ENCODE measurements around the gene ADAM17.
"Not testable (repeated sequence)": the region's sequence is repeated elsewhere in the genome, so short reads cannot be mapped to it uniquely, and the experiment has no call there.

Gene ADAM17

DNA sequence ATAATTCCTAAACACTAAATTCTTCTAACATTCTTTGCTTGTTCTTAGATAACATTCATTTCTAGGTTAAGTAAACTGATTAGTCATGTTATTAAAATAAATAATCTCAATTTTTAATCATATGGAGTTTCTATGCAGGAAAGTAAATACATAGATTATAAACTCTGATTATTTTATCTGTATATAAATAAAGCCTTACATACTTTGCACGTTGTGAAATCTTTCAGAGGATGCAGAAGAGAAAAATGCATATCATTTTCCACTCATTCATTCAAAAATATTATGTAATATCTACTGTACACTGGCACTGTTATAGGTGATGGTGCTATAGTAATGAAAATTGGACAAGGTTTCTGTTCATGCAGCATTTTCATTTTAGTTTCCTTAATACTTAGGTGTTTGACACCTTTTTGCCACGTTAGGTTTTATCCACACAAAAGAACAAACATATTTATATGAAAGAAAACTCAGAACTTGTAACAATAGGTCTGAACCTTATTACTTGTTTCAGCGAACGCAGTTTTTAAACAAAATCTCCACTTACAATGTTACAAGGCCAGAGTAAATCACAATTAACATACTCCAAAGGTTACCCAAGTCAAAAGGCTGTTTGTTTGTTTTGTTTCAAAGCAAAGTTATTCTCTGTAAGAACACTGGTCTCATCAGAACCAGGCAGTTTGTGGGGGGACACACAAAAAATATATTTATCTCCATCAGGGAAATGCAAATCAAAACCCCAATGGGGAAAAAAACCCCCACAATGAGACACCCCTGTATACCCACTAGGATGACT, 27.4 kb downstream of the ADAM17 start:
- no peak for FAIRE-seq
- no peak for DNase-seq (ENCODE audit: insufficient read length, low spot score)

DNA sequence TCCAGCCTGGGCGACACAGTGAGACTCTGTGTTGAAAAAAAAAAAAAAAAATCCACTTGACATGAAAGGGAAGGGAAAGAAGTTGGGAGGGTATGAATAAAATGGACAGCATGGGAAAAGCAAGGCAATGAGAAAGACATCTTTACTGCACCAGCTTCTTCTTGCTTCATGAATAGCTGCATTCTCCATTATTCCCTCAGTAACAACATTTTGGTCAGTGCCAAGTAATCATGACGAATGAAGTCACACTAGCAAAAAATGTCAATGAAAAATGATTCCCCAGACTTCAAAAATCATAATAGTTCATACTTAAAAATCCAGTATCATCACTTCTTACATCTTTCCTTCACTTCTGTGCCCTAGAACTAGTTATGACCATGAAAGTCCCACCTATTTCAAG, 30.4 kb downstream of the ADAM17 start:
- DNase-seq (ENCODE audit: insufficient read length, low spot score) (no peak), FAIRE-seq (no peak)

DNA sequence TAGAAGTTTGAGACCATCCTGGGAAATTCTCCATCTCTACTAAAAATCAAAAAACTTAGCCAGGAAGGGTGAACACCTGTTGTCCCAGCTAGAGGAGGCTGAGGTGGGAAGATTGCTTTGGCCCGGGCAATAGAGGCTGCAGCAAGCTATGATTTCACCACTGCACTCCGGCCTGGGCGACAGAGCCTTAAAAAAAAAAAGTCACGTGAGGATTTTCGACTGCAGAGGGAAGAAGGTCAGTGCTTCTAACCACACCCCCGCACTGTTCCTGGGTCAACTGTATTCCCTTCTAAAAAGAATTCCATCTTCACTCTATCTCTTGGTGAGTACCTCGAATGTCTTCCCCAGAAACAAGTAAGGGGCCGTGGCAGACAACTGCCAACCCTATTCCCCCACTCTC, 31.3 kb downstream of the ADAM17 start:
- FAIRE-seq = no peak
- no peak for DNase-seq (ENCODE audit: insufficient read length, low spot score)

DNA sequence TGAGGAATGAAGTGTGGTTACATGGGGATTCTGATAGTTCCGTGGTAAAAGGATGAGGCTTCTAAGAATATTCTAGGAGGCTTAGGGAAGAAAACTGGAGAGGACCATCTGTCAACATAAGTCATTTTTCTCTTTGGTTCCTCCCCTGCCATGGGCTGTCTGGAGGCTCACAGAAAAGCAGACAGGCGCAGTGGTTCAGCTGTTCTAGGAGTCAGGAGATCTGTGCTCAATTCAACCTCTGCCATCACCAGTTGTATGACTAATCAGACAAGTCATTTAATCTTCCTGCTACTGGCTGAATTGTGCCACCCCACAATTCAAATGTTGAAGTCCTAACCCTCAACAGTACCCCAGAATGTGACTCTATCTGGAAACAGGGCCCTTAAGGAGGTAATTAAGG, 36.4 kb downstream of the ADAM17 start:
- FAIRE-seq = no peak
- DNase-seq (ENCODE audit: insufficient read length, low spot score) = no peak

DNA sequence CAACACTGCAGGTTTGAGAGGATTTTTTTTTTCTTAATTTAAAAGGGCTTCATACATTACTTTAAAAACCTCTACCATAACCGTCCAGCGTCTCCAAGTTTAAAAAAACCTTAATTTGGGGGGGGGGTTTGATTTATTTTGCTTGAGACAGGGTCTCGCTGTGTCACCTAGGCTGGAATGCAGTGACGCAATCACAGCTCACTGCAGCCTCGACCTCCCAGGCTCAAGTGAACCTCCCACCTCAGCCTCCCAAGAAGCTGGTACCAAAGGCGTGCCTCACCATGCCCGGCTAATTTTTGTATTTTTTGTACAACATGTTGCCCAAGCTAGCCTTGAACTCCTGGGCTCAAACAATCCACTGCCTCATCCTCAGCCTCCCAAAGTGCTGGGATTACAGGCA, 36.9 kb downstream of the ADAM17 start:
- DNase-seq (ENCODE audit: insufficient read length, low spot score) (no peak), FAIRE-seq (no peak)

DNA sequence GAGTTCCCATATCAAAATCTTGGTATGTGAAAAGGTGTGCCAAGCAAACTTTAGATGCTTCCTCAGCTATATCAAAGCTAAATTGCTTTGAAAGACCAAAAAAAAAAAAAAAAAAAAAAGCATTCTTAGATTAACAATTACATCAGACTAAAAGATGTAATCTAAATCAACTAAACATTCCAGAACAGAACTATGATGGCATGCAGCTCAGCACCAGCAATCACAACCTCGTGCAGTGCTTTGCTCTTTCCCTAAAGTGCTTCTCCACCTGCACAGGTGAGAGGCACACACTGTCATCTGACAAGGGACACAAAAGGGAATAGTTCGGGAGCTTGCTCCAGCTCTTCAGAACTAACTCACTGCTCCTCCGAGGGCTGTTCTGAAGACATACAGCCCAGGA, 37.5 kb downstream of the ADAM17 start:
- FAIRE-seq (no peak), DNase-seq (ENCODE audit: insufficient read length, low spot score) (no peak)

DNA sequence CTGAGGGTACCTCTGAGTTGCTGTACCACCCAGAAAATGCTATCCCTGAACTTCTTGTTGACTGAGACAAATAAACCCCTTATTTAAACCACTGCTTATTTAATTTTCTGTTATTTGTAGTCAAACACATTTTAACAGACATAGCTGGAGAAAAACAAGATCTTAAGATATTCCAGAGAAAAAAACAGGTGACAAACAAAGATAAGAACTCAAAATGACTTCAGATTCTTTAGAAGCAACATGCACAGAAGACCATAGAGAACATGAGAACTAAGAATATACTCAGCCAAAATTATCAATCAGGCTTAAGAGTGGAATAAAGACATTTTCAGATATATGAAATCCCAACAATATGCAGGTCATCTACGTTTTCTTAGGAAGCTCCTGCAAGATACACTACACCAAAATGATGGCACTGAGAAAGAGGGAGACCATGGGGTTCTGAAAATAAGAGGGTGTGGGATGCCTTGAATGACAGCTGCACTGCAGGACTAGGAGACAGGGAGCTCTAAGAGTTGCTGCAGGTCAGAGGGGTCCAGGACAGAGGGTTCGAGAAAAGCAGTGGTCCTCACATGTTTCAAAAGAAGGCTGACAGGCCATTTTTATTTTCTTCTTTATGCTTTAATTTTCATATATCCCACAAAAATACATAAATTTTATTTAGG, 38.4 kb downstream of the ADAM17 start:
- DNase-seq (ENCODE audit: insufficient read length, low spot score) (no peak), FAIRE-seq (no peak)

DNA sequence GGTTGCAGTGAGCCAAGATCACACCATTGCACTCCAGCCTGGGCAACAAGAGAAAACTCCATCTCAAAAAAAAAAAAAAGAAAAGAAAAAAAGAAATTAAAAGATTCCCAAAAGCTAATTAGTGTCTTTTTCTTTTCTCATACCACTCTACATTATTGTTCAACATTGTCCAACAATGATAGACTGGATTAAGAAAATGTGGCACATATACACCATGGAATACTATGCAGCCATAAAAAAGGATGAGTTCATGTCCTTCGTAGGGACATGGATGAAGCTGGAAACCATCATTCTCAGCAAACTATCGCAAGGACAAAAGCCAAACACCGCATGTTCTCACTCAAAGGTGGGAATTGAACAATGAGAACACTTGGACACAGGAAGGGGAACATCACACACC, 41.7 kb downstream of the ADAM17 start:
- not testable (repeated sequence) for DNase-seq (ENCODE audit: insufficient read length, low spot score); FAIRE-seq

DNA sequence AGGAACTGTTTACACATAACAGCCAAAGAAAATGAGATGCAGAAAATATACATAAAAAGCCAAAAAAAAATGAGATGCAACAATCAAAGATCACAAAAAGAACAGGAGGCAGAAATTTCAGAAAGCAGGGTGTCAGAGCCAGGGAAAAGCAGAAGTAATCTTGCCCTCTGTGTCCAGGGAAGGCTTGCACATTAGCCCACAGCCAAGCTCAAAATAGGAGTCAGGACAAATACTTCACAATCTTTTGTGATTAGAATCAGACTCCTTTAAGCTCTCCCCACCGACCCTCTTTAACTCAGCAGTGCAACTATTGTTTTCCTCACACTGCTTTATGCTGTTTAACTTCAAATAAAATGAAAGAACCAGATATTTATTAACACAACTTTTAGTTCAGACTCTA, 46.7 kb downstream of the ADAM17 start:
- FAIRE-seq (no peak), DNase-seq (ENCODE audit: insufficient read length, low spot score) (no peak)

DNA sequence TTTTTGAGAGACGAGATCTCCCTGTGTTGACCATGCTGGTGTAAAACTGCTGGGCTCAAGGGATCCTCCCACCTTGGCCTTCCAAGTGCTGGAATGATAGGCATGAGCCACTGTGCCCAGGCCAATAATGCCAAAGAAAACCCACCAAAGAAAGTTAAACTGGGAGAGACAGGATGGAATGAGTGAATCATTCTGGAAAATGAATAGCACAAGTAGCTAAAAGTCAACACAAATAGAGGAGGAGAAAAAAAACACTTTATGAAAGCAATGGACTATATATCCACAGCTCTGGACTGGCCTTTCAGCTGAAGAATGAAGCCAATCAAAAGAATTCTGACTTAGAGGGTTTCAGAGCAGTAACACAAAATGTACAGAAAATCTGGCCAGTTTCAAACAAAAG, 57.4 kb downstream of the ADAM17 start:
- no peak for DNase-seq (ENCODE audit: insufficient read length, low spot score)
- no peak for FAIRE-seq

DNA sequence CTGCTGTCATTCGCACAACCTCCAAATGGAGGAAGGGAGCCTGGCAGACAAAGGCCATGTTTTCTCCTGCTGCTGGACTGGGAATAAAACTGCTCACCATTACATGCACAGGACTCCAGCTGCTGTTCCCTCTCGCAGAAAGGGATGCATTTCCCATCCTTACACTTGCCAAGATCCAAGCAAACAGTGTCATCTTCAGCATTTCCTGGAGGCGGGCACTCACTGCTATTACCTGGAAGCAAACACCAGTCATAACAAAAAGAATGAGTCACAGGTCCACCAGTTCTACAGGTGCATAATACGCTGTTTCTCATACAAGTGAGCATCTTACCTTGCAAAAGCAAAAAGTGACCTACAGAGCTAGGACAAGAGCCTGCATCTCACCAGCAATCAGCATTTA, 58.6 kb downstream of the ADAM17 start:
- DNase-seq (ENCODE audit: insufficient read length, low spot score) (no peak), FAIRE-seq (no peak)

DNA sequence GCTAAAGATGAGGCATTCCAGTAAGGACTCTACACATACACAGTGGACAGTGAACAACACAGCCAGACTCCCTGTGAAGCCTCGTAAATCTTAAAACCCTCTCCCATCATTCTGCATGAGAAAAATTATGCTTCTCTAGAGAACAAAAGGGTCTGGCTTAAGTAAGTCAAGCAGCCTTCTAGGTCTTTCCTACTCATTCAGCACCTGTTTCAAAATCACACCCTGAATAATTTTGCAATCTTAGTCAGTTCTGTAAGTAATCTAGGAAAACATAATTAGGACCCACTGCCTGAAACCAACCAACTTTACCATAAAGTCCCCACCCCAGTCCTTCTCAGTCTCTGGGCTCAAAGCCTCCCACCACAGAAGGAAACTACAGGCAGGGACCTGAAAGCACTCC, 61.5 kb downstream of the ADAM17 start:
- FAIRE-seq (no peak), DNase-seq (ENCODE audit: insufficient read length, low spot score) (no peak)

DNA sequence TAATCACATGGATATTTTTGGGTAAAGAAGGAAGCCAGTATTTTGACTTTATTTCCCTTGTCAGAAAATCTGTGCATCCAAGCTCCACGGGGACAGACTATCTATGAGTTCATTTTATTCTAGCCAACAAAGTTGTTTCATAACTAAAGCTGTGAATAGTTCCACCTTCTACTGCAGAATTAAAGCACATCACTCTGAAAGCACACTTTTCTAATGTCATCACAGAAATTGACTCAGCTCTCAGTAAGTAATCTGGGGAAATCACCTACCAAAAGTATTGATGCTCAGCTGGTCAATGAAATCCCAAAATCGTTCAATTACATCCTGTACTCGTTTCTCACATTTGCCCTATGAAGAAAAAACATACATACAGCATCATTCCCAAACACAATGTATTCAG, 62.2 kb downstream of the ADAM17 start:
- no peak for DNase-seq (ENCODE audit: insufficient read length, low spot score)
- no peak for FAIRE-seq

DNA sequence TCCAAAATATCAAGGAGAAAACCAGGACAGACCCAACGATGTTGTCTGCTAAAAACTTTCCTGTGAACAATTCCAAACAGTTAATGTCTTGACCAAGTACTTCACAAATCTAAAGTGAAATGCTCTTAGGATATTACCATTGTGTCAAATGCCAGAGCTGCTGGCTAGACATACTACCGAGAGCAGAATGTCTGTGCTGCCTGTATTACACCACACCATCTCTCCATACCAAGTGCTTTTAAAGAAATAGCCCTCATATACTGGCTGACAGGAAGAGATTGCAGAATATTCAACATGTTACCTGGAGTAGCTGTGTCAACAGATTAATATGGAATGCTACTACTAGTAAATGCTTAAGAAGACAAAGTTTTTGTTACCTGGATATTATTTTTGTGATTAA, 62.7 kb downstream of the ADAM17 start:
- no peak for FAIRE-seq
- no peak for DNase-seq (ENCODE audit: insufficient read length, low spot score)

DNA sequence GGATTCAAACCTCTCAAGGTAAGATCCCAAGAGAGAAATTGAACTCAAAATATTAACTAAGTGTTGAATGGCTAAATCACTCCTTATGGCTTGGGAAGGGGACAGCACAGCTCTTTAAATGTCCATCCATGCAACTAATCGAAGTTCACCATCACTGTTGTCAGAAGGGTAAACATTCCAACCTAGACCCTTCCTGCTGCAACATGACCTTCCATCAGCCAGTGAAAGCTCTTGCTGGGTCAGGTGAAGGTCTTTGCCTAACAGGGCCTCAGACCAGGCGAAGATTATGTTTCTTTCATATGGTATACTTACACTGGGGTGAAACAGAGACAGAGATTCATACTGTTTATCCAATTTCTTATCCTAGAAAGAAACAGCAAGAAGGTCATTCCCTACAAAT, 64.8 kb downstream of the ADAM17 start:
- FAIRE-seq = no peak

DNA sequence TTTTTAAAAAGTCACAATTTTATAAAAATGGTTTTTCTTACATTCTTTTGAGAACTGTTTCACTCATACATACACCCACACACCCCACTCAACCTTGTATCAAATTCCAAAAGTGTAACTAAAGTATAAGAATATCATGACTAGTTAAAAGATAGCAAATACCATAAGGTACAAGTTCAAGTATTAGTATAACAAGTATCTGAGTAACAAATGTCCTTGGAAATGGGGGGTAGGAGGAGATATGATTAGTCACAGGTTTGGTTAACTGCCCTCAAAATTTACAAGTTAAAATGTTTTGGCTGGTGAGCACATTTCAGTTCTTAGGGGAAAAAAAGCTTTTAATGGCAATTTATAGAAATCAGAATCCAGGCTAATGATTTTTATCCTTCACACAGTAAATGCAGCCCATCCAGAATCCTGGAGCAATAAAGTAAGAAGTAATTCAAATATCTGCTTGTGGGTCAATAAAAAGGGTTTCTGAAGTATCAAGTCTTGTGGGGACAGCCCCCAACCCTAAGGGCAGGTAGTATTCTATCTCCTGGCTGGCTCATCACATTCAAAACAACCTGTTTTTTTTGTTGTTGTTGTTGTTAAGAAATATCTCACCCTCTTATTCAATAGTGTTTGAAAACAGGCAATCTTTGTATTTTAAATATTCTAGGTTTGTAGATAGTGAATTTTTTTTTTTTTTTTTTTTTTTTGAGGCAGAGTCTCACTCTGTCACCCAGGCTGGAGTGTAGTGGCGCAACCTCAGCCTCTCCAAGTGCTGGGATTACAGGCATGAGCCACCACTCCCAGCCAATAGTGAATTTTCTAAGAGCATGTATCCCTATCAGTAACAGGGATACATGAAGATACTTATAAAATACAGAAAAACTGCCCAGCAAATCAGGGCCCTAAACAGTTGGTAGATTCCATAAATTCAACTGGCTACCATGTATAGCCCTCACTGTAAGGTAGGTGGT, 66.8 kb downstream of the ADAM17 start:
- no peak for DNase-seq (ENCODE audit: insufficient read length, low spot score)
- FAIRE-seq = no peak

More for the DNA sequence above, 64.8 kb downstream of the ADAM17 start:
- no peak for DNase-seq (ENCODE audit: insufficient read length, low spot score)

DNA sequence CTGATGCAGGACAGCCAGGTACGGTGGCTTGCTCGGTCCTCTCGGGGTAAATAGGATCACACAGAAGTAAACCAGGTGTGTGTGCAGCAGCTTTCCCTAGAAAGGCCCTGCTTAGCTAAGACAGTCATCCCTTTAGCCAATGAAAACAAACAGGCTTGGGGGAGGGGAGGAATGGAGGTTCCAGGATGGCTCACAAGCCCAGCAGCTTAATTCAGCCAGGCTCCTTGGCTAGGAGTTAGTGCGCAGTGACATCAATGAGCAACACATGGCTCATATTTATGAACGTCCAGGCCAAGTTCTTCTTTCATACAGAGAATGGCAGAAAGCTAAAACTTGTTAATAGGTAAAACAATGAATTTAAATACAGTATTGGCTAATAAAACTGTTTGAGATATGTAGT, 71.1 kb downstream of the ADAM17 start:
- no peak for FAIRE-seq

DNA sequence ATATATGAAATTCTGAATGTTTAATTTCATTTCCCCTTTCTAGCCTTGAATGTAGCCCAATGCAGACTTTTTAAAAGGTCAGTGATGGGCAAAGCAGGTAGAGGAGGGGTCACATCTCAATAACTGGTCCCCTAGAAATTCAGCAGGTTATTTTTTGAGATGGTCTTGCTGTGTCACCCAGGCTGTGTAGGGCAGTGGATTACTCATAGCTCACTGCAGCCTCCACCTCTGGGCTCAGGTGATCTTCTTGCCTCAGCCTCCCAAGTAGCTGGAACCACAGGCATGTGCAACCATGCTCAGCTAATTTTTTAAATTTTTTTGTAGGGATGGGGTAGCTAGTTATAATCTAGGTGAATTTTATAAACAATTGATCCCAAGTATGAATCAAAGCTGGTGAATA, 72.5 kb downstream of the ADAM17 start:
- FAIRE-seq = no peak
- no peak for DNase-seq (ENCODE audit: insufficient read length, low spot score)

More for the DNA sequence above, 71.1 kb downstream of the ADAM17 start:
- DNase-seq (ENCODE audit: insufficient read length, low spot score) = no peak

DNA sequence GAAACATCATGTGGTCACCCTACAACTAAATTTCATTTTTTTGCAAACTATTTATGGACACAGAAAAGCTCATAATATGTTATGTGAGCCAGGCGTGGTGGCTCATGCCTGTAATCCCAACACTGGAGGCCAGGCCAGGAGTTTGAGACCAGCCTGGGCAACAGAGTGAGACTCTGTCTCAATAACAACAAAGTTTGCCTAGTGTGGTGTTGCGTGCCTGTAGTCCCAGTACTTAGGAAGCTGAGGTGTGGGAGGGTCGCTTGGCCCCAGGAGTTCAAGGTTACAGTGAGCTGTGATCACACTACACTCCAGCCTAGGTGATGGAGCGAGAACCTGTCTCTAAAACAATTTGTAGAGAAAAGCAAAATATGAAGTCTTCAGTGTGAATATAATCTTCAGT, 75.5 kb downstream of the ADAM17 start:
- DNase-seq (ENCODE audit: insufficient read length, low spot score) (no peak), FAIRE-seq (no peak)

DNA sequence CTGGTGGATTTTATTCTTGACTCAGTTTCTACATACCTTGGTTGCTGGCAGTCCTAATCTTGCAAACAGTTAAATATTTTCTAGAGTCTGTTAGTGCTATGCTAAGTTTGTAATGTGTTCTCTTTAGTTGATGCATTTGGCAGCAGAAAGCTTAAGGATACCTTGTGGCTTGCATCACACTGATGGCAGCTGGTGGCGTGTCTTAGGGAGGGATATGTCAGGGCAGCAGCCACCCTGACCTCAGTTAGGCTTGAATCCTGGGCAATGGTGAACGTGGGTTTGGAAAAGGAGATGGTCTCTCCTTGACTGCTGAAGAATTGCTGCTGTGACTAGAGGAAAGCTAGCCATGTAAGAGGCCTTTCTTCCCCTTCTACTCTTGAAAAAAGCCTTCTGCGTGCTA, 77.1 kb downstream of the ADAM17 start:
- DNase-seq (ENCODE audit: insufficient read length, low spot score) = no peak
- no peak for FAIRE-seq

DNA sequence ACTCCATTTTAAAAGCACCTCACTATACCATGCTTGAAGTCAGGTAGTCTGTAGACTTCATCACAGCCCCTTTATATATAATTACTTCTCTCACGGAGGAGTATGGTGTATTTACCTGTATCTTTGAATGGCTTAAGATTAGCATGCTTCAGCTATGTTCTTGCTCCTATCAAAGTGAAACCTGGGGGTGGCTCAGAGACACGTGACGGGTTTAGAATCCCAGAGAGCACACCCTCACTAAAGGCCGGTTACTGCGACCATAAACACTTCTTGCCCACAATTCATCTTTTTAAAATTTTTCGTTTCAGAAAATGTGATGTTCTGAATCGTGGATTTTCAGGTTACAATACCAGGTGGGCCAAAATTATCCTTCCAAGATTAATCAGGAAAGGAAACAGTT, 77.7 kb downstream of the ADAM17 start:
- DNase-seq (ENCODE audit: insufficient read length, low spot score) = no peak
- no peak for FAIRE-seq
